Upper lobe of left lung (tissue), 6 donors: ENCODE data around the gene DNTT. TPM values are rescaled to one million over a fixed set of nuclear protein-coding genes. Genes with fewer than 3 reads are reported as not detected.

ENCODE experiments used
- ATAC-seq, 2 donors: fragments of 200-7000 bp; cut with Tn5 transposase; one replicate each; pipeline ENCODE4 v1.9.1; 2022; ENCODE audit warnings: mild to moderate bottlenecking in 2 of 2, moderate library complexity in 2 of 2; ENCODE audit not compliant: low FRiP score in 2 of 2
- DNase-seq, 2 donors: peaks; one replicate each; pipeline ENCODE4 v3.0.0-alpha.2; 2019 to 2020
- H3K27ac ChIP-seq, 4 donors: fragments of 200-600 bp; sonication (generic); one replicate each; pipeline ENCODE4 v1.5.1; 2016 to 2019
- H3K27me3 ChIP-seq, 4 donors: fragments of 200-600 bp; sonication (generic); one replicate each; pipeline ENCODE4 v1.5.1; 2017 to 2019
- H3K36me3 ChIP-seq, 4 donors: fragments of 200-600 bp; sonication (generic); one replicate each; pipeline ENCODE4 v1.5.1; 2016 to 2019
- H3K4me1 ChIP-seq, 4 donors: fragments of 200-600 bp; sonication (generic); one replicate each; pipeline ENCODE4 v1.5.1; 2018 to 2019
- H3K4me3 ChIP-seq, 4 donors: fragments of 200-600 bp; sonication (generic); one replicate each; pipeline ENCODE4 v1.5.1; 2017 to 2019; ENCODE audit warnings: mild to moderate bottlenecking in 2 of 4, moderate library complexity in 1 of 4
- H3K9me3 ChIP-seq, 4 donors: fragments of 200-600 bp; sonication (generic); one replicate each; pipeline ENCODE4 v1.5.1; 2018 to 2019
- CTCF ChIP-seq, 6 experiments: fragments of 450-650 bp in 4 of 6; fragments of 200-600 bp in 2 of 6; sonication (generic) in 2 of 6; IDR thresholded peaks; one replicate each; pipeline ENCODE4 v1.5.1; 2016 to 2019; ENCODE audit warnings: antibody characterized with exemption in 6 of 6
- EP300 ChIP-seq, 4 donors: sonication (generic); formaldehyde crosslinking; IDR thresholded peaks; one replicate each; pipeline ENCODE4 v1.5.1; 2017; ENCODE audit warnings: antibody characterized with exemption in 4 of 4, control low read depth in 2 of 4
- POLR2A ChIP-seq, 4 donors: fragments of 450-650 bp; IDR thresholded peaks; one replicate each; pipeline ENCODE4 v1.5.1; 2016 to 2017; ENCODE audit warnings: antibody characterized with exemption in 4 of 4, mild to moderate bottlenecking in 2 of 4
- POLR2AphosphoS5 ChIP-seq, 2 donors: sonication (generic); formaldehyde crosslinking; IDR thresholded peaks; one replicate each; pipeline ENCODE4 v1.5.1; 2017; ENCODE audit warnings: antibody characterized with exemption in 2 of 2
- WGBS, 2 donors: methylation state at CpG; one replicate each; pipeline ENCODE4 v1.1.5; 2017 to 2018; 5-methylcytosine and 5-hydroxymethylcytosine counted together
- total RNA-seq, 6 donors: library from RNA; depleted of rRNA in 4 of 6; stranded (reverse); fragments of >200 nt in 4 of 6; gene quantifications; one replicate each; pipeline versions ENCODE4 v1.1.0 to v1.2.1, GENCODE V29; 2016 to 2021
- donor health status: DM: no; HTN: no; CAD: no; lungs with moderate emphysema.
- donor health status: DM: no; HTN: yes; CAD: no; lungs with severe emphysema.

The DNTT gene
- total RNA-seq, 6 donors from 2014 or later, result not detected

DNA sequence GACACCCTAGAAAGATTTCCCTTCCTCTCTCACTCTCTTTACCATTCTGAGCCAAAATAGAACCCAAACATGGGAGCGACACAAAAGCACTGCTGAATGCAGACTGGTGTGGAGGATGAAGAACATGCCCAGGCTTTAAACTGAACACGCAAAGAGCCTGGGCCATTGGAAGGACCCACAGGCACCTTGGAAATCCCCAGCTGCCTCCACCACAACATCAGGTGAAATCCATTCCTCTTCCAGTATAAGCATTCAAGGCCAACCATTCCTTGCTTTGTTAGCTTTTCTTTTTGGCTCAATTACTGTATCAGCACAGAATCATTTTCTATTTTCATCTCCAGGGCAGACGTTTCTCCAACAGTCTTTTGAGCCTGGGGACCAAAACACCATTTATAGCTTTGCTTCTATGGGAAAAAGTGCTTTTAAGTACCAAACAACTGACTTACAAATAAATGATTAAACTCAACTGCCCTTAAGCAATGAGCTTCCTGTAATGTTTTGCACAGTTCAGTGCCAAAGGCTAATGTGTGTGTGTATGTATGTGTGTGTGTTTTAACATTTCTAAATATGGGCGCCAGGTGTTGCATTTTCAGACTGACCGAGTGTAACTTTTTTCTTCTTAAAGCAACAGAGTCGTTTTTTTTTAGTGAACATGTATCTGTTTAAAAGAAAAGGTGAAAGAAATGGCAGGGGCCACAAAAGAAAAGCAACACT, 16.7 kb upstream of the DNTT start:
- peak; percentile 51 to 77 for ATAC-seq
- Histone ChIP-seq H3K9me3 (no peaks in the 10 kb centered on the region), H3K36me3 (no peaks in the 10 kb centered on the region), H3K4me1 (peaks cover 4 to 17% (median 9%) of the 10 kb centered on the region in 4 donors), H3K27me3 (no peaks in the 10 kb centered on the region), H3K4me3 (no peak overlapping the region), H3K27ac (peak overlapping the region in 3 of 4 donors; percentile 40 to 67 (median 57))
- no peak for TF ChIP-seq POLR2A (IDR thresholded peaks at IDR 0.05)
- peak in 1 of 2 donors; percentile 40 for TF ChIP-seq POLR2AphosphoS5 (IDR thresholded peaks at IDR 0.05)
- TF ChIP-seq CTCF (IDR thresholded peaks at IDR 0.05), result peak in 1 of 6 experiments; percentile 23
- peak in 1 of 4 donors; percentile 16 for TF ChIP-seq EP300 (IDR thresholded peaks at IDR 0.05)
- 21 to 26% methylated on average over 6 of the region's 6 CpGs for WGBS, 2 donors
- peak in 1 of 2 donors; percentile 44 for DNase-seq

DNA sequence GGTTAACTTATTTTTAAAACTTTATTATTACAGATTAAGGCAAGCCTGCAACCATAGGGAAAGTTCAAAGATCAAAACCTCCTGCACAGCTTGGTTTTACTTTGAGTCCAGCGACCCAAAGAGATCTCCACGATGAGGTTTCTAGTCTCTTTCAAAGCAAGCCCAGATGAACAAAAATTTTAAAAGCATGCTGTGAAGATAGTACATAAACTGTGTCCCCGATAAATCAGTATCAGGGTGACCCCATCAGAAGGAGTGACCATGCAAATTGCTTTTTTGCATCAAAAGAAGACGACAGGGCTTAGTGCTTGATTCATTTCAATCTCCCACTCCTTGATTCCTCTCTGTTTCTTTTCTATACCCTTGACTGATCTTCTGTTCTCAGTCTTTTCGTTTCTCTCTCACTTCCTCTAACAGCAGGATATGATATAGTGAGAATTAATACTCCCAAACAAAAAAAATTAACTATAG, 16.0 kb upstream of the DNTT start:
- Histone ChIP-seq H3K9me3 (no peaks in the 10 kb centered on the region), H3K4me3 (no peak overlapping the region), H3K27ac (peak overlapping the region in 1 of 4 donors; percentile 57), H3K36me3 (no peaks in the 10 kb centered on the region), H3K27me3 (no peaks in the 10 kb centered on the region), H3K4me1 (peaks cover 4 to 15% (median 9%) of the 10 kb centered on the region in 4 donors)
- no peak for TF ChIP-seq CTCF (IDR thresholded peaks at IDR 0.05)
- no peak for TF ChIP-seq POLR2A (IDR thresholded peaks at IDR 0.05)
- no peak for TF ChIP-seq EP300 (IDR thresholded peaks at IDR 0.05)
- TF ChIP-seq POLR2AphosphoS5 (IDR thresholded peaks at IDR 0.05), result no peak
- DNase-seq (no peak), ATAC-seq (no peak)
- 43 to 51% methylated on average over 5 of the region's 5 CpGs for WGBS, 2 donors

GRCh38 chr10:96289218-96289910, 14.9 kb upstream of the DNTT start:
- no peak for DNase-seq
- H3K4me3 ChIP-seq, result no peak overlapping the region
- no peak for TF ChIP-seq POLR2A (IDR thresholded peaks at IDR 0.05)
- TF ChIP-seq EP300 (IDR thresholded peaks at IDR 0.05), result no peak
- TF ChIP-seq CTCF (IDR thresholded peaks at IDR 0.05), result no peak
- TF ChIP-seq POLR2AphosphoS5 (IDR thresholded peaks at IDR 0.05), result no peak
- H3K27ac ChIP-seq, result no peak overlapping the region
- no peaks in the 10 kb centered on the region for H3K27me3 ChIP-seq
- peaks cover 4 to 14% (median 9%) of the 10 kb centered on the region in 4 donors for H3K4me1 ChIP-seq
- no peak for ATAC-seq
- no peaks in the 10 kb centered on the region for H3K36me3 ChIP-seq
- 95% methylated on average over 9 of the region's 9 CpGs for WGBS, 2 donors
- no peaks in the 10 kb centered on the region for H3K9me3 ChIP-seq

DNA sequence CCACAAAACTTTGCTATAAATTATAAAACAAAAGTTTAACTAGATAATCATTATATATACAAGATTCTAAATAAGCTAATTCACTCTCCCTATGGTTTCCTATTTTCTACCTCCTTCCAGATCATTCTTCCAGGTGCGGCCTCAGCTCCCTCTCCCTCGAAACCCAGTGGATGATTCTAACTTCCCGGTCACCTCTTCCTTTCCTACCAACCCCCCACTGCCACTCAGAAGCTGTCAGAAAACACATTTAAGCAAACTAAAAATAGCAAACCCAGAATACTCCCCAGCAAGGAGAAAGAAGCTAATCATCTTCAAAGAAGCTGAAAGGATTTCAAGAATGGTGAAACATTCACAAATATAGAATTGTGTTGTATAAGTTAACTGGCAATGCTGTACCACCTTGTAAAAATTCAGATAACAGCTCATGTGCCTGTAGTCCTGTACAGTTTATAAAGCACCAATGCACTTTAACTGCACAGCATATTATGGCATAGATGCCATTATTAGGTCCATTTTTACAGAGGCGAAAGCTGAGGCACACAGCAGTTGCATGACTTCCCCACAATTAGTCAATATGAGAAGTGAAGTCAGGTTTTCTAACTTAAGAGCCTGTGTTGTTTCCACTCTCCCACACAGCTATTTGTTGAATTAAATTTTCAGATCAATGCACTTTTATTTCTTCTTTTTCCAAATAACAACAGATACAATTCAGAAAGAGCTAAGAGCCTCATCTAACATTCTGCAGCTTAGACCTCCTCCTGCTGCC, 13.7 kb upstream of the DNTT start:
- Histone ChIP-seq H3K4me1 (peaks cover 4 to 14% (median 9%) of the 10 kb centered on the region in 4 donors), H3K4me3 (no peak overlapping the region), H3K27ac (no peak overlapping the region), H3K9me3 (no peaks in the 10 kb centered on the region), H3K27me3 (no peaks in the 10 kb centered on the region), H3K36me3 (no peaks in the 10 kb centered on the region)
- WGBS, 2 donors, result 78% methylated on average over 4 of the region's 4 CpGs
- TF ChIP-seq EP300 (IDR thresholded peaks at IDR 0.05) (no peak), POLR2A (IDR thresholded peaks at IDR 0.05) (no peak), CTCF (IDR thresholded peaks at IDR 0.05) (no peak), POLR2AphosphoS5 (IDR thresholded peaks at IDR 0.05) (no peak)
- ATAC-seq (no peak), DNase-seq (no peak)
